IMR-90 (cell line): Measurements from ENCODE around the gene CAPZA1.

Experiments
- CEBPB ChIP-seq: IDR thresholded peaks from 2 replicates; pipeline ENCODE4 v1.6.1; 2012; ENCODE audit warnings: low read depth, low read length, improper control_type of control experiment
- CTCF ChIP-seq: conservative IDR thresholded peaks from 2 replicates; pipeline ENCODE4 v1.5.1; 2012; ENCODE audit warnings: mild to moderate bottlenecking, low read depth, low read length, improper control_type of control experiment
- ELK1 ChIP-seq: fragments of 150-350 bp; IDR thresholded peaks from 2 replicates; pipeline ENCODE4 v1.6.1; 2016; ENCODE audit warnings: low read depth, mild to moderate bottlenecking, low read length, moderate library complexity, borderline replicate concordance
- MAFK ChIP-seq: IDR thresholded peaks from 2 replicates; pipeline ENCODE4 v1.6.1; 2012; ENCODE audit warnings: low read depth, low read length, improper control_type of control experiment
- MXI1 ChIP-seq: IDR thresholded peaks from 2 replicates; pipeline ENCODE4 v1.6.1; 2012; ENCODE audit warnings: low read depth, mild to moderate bottlenecking, low read length, moderate library complexity, borderline replicate concordance
- NFE2L2 ChIP-seq: fragments of 150-350 bp; IDR thresholded peaks from 2 replicates; pipeline ENCODE4 v1.6.1; 2016; ENCODE audit warnings: low read depth, mild to moderate bottlenecking, low read length
- POLR2A ChIP-seq: IDR thresholded peaks from 2 replicates; pipeline ENCODE4 v1.6.1; 2012; ENCODE audit warnings: mild to moderate bottlenecking, low read depth, low read length
- RAD21 ChIP-seq: IDR thresholded peaks from 2 replicates; pipeline ENCODE4 v1.6.1; 2012; ENCODE audit warnings: low read length, improper control_type of control experiment
- RFX5 ChIP-seq: IDR thresholded peaks from 2 replicates; pipeline ENCODE4 v1.8.0; 2012; ENCODE audit warnings: low read depth, mild to moderate bottlenecking, low read length, moderate library complexity
- SMC3 ChIP-seq: fragments of 150-350 bp; IDR thresholded peaks from 2 replicates; pipeline ENCODE4 v1.6.1; 2016; ENCODE audit warnings: low read depth, mild to moderate bottlenecking, antibody characterized with exemption, low read length, moderate library complexity

- no peak for TF ChIP-seq SMC3
- no peak for TF ChIP-seq POLR2A
- TF ChIP-seq CTCF: no peak
- no peak for TF ChIP-seq ELK1
- TF ChIP-seq MXI1: no peak
- no peak for TF ChIP-seq MAFK
- no peak for TF ChIP-seq RAD21
- TF ChIP-seq NFE2L2: no peak
- no peak for TF ChIP-seq RFX5
- no peak for TF ChIP-seq CEBPB
Measured at GRCh38 chr1:112583366-112583765, 36.3 kb upstream of the CAPZA1 start.
